Activated T-helper 1 cell treated with anti-CD3 and anti-CD28 coated beads, Interleukin-12 subunit alpha, Interleukin-12 subunit beta, Interleukin-2, Interleukin-4 antibody, amounts not matched to agents 30 ng/mL and 10 ng/mL and 1 ng/mL, durations not matched to agents 14 hours and 24 hours and 36 hours (primary cell): ENCODE data around the gene CBLIF. TPM values are rescaled to one million over a fixed set of nuclear protein-coding genes. Genes with fewer than 3 reads are reported as not detected.
"Not testable (repeated sequence)": the region's sequence is repeated elsewhere in the genome, so short reads cannot be mapped to it uniquely, and the experiment has no call there.

Source experiments
- DNase-seq: peaks from one replicate; pipeline ENCODE4 v3.0.0; 2021; ENCODE audit warnings: low spot score
- H3K27ac Mint-ChIP-seq: one replicate; pipeline ENCODE4 v1.8.0; 2021; ENCODE audit warnings: mild to moderate bottlenecking, mixed read lengths
- H3K27me3 Mint-ChIP-seq: one replicate; pipeline ENCODE4 v1.8.0; 2022; ENCODE audit warnings: mild to moderate bottlenecking, moderate library complexity, mixed read lengths; ENCODE audit not compliant: insufficient read depth
- H3K36me3 Mint-ChIP-seq: one replicate; pipeline ENCODE4 v1.8.0; 2021; ENCODE audit warnings: low read depth, mixed read lengths
- H3K4me1 Mint-ChIP-seq: one replicate; pipeline ENCODE4 v1.8.0; 2021; ENCODE audit warnings: low read depth, mixed read lengths
- H3K4me3 Mint-ChIP-seq: one replicate; pipeline ENCODE4 v1.8.0; 2021; ENCODE audit warnings: mild to moderate bottlenecking, moderate library complexity, mixed read lengths
- H3K9me3 Mint-ChIP-seq: one replicate; pipeline ENCODE4 v1.8.0; 2021; ENCODE audit warnings: mixed read lengths
- intact Hi-C: fragments of 100-400 bp; cut with micrococcal nuclease; formaldehyde crosslinking; loops from one replicate; pipeline ENCODE4 v1.15.1; 2024
- total RNA-seq: library from RNA; stranded (reverse); gene quantifications from 2 replicates; pipeline ENCODE4 v1.2.3, GENCODE V29; 2022

CBLIF gene
- total RNA-seq, 1 donor from 2014 or later, result not detected

DNA sequence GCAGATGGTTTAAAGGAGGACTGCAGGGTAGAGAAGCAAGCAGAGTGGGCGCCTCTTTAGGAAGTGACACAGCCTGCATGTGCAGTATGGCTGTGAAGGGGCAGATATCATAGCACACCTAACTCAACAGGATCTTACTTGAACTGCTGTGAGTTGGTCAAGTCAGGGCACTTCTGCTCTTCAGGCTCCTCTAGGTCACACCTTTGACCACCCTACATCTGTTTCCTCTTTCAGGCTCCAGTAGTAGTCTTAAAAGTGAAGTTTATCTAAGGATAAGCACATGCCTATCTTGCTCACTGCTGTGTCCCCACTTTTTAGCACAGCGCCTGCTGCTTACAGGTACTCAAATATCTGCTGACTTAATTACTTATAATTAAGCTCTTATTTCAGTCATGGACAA is 41.2 kb downstream of the CBLIF start:
- peaks cover 24% of the 10 kb centered on the region for H3K36me3 Mint-ChIP-seq
- no peak overlapping the region for H3K27ac Mint-ChIP-seq
- no peaks in the 10 kb centered on the region for H3K27me3 Mint-ChIP-seq
- intact Hi-C loops, result no loop called here
- H3K4me3 Mint-ChIP-seq, result no peak overlapping the region
- H3K4me1 Mint-ChIP-seq, result peaks cover 30% of the 10 kb centered on the region
- DNase-seq, result no peak
- no peaks in the 10 kb centered on the region for H3K9me3 Mint-ChIP-seq

DNA sequence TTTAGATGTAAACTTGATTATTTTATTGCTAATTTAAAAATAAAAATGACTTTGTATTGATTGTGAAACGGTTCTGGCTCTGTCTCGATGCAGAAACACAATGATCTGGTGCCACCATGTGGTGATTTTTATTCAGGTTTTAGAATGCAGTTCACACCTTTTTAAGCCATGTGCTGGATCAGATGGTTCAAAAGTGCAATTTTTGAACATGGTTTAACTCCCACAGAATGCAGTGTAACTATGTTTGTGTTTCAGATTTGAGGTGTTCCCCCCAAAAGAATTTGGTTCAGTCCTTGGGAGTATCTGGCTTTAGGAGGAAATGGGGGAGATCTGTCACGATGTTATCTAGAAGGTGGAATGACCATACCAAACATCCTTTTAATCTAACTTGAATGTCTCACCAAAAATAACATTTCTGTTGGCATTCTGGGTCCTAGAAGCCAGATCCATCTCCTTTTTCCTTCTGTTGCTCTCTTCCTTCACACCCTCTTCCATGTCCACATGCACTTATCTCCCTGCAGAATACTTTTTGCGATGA is 42.6 kb downstream of the CBLIF start:
- H3K36me3 Mint-ChIP-seq, result peaks cover 20% of the 10 kb centered on the region
- no peak overlapping the region for H3K4me3 Mint-ChIP-seq
- intact Hi-C loops, result loop anchor here (1.0 to 2.0 kb wide), 6 partner anchors 8 to 265 kb away; partner anchors contain the start of genes MRPL16 and PATL1
- H3K9me3 Mint-ChIP-seq, result no peaks in the 10 kb centered on the region
- H3K4me1 Mint-ChIP-seq, result peaks cover 24% of the 10 kb centered on the region
- H3K27me3 Mint-ChIP-seq, result no peaks in the 10 kb centered on the region
- no peak overlapping the region for H3K27ac Mint-ChIP-seq
- DNase-seq, result peak; percentile 50

DNA sequence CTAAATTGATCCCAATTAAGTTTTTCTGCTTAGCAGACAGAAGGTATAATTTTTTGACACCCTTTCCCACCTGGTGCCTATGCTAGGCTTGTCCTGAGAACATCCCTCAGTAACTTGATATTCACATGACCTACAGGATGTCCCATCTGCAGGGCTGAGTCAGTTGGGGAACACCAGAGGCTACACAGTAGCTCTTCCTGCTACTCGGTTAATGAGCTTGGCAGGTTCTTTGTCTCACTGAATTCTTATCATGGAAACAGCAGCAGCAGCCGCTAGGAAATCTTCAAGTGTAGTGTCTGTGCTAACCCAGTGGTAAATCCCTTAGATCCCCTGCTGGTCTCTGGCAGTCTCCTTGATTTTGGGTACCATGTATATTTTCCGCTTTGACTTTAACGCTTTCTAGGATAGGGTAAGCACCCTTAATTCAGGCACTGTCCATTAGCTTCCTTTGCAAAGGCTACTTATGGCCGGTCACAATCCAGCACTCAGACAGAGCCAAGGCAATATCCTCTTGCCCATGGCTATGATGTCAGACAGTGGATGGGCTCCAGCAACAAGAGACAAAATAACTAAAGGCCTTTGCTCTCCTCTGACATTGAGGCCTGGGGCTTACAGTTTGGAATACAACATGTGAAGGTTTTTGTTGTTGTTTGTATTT is 43.2 kb downstream of the CBLIF start:
- Mint-ChIP-seq H3K27ac (no peak overlapping the region), H3K4me3 (no peak overlapping the region), H3K4me1 (peaks cover 24% of the 10 kb centered on the region), H3K9me3 (no peaks in the 10 kb centered on the region), H3K36me3 (peaks cover 21% of the 10 kb centered on the region), H3K27me3 (no peaks in the 10 kb centered on the region)
- no peak for DNase-seq
- intact Hi-C loops, result loop anchor here (1.0 to 2.0 kb wide), 6 partner anchors 8 to 265 kb away; partner anchors contain the start of genes MRPL16 and PATL1

DNA sequence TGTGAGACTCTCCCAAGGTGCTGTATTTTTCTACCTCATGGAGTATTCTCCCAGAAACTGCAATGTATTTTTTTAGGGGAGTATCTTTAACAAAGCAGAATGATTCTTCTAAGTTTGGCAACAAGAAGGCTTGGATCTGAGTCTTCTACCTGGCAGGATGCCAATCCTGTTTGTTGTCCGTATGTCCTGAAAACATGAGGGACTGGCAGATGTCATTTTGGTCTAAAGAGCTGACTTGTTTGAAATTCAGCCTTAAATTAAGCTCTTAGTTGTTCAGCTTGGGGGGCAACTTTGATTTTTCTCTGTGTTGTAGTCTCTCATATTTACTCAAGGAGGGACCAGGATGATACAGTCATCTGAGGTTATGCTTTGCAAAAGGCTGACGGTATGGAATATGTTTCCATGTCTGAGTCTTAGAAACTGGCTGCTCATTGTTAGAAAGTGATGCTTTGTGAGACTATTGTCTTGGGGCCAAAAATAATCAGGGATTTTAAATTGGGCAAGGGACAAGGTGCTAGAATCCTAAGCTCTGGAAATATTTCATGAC is 44.1 kb downstream of the CBLIF start:
- H3K36me3 Mint-ChIP-seq, result peaks cover 14% of the 10 kb centered on the region
- H3K27me3 Mint-ChIP-seq, result no peaks in the 10 kb centered on the region
- H3K4me3 Mint-ChIP-seq, result no peak overlapping the region
- intact Hi-C loops, result no loop called here
- peaks cover 20% of the 10 kb centered on the region for H3K4me1 Mint-ChIP-seq
- no peak overlapping the region for H3K27ac Mint-ChIP-seq
- H3K9me3 Mint-ChIP-seq, result no peaks in the 10 kb centered on the region
- DNase-seq, result no peak

DNA sequence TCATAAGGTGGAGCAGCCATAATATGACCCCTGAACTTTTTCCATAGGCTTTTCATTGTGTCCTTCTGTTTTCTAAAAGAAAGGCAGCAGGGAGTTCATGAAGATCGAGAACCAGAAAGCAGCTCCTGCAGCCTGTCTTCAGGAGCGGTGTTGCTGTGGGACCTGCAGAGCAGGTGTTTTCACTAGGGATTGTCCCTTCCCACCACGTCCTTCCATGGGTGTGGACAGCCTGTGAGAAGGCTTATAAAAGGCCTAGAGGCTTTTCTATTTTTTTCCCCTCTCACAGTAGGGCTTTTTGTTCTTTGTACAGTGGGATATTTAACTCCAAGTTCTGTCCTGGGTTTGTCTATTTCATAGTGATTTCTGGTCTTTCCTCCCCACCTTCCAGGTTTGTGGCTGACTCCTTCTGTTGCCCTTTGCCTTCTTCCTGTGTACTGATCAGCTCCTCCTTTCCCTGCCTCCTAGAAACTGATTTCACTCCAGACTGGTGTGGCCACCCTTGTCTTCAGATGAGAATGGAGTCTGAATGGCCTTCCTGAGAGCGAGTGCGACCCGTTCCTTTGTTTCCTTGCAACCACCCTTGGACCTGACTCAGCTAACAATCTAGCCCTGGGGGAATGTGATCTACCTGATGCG is 44.8 kb downstream of the CBLIF start:
- H3K27ac Mint-ChIP-seq, result no peak overlapping the region
- H3K9me3 Mint-ChIP-seq, result no peaks in the 10 kb centered on the region
- H3K27me3 Mint-ChIP-seq, result no peaks in the 10 kb centered on the region
- intact Hi-C loops, result no loop called here
- no peak for DNase-seq
- peaks cover 20% of the 10 kb centered on the region for H3K4me1 Mint-ChIP-seq
- no peak overlapping the region for H3K4me3 Mint-ChIP-seq
- H3K36me3 Mint-ChIP-seq, result peaks cover 19% of the 10 kb centered on the region

DNA sequence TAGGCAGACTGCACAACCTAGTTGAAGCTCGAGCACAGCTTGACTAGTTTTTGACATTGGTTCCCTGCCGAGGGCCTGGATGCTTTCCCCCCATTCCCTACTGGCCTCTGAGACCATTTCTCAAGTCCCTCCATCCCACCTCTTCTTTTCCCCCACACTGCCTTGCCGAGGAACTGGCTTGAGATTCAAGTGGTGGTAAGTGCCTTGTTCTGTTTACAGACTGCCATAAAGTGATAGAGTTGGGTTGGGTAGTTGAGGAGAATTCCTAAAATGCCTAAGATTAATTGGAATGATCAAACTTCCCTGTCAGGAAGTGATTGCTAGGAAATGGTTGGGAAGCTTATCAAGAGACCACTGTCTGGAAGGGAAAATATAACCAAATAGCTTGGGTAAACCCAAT is 50.9 kb downstream of the CBLIF start:
- intact Hi-C loops, result no loop called here
- H3K27ac Mint-ChIP-seq, result no peak overlapping the region
- no peaks in the 10 kb centered on the region for H3K27me3 Mint-ChIP-seq
- DNase-seq, result no peak
- H3K9me3 Mint-ChIP-seq, result no peaks in the 10 kb centered on the region
- H3K4me3 Mint-ChIP-seq, result no peak overlapping the region
- peaks cover 37% of the 10 kb centered on the region for H3K36me3 Mint-ChIP-seq
- H3K4me1 Mint-ChIP-seq, result peaks cover 6% of the 10 kb centered on the region

DNA sequence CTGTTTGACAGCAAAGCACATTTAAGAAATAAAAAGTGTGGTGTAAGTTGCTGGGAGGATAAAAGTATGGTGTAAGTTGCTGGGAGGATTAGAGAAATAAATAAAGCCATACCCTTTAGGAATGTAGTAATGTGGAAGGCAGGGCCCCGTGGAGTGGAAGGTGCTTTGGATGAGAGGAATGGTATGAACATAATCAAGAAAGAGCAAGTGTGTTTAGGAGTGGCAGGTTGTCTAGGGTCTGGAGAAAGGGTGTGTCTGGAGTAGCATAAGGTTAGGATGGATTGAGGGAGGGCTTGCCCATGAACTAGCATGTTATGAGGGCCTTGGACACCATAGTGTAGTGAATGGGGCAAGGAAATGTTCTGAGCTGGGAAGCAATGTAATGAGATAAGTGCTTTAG is 52.8 kb downstream of the CBLIF start:
- Mint-ChIP-seq H3K36me3 (peaks cover 35% of the 10 kb centered on the region), H3K4me3 (no peak overlapping the region), H3K27me3 (no peaks in the 10 kb centered on the region), H3K9me3 (no peaks in the 10 kb centered on the region), H3K27ac (no peak overlapping the region), H3K4me1 (peaks cover 6% of the 10 kb centered on the region)
- intact Hi-C loops, result no loop called here
- DNase-seq, result no peak

DNA sequence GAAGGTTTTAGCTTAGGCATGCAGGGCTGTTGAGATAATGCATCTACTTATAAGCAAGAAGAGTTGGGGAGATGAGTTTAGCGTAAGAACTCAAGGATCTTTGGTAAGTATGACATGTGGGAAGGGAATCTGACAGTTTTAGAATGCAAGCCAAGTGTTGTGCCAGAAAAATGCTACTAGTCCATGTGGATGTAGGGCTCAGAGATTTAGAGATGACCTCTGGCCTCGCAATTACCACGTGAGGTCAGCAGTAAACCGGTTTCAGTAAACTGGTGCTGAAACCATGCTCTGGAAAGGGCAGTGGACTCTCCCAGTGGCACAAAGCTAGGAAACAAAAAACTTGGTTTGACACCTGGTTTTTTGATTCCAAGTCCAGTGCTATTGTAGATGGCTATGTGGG is 53.7 kb downstream of the CBLIF start:
- Mint-ChIP-seq H3K27me3 (no peaks in the 10 kb centered on the region), H3K9me3 (no peaks in the 10 kb centered on the region), H3K4me1 (peaks cover 15% of the 10 kb centered on the region), H3K4me3 (no peak overlapping the region), H3K36me3 (peaks cover 41% of the 10 kb centered on the region), H3K27ac (no peak overlapping the region)
- intact Hi-C loops, result no loop called here
- no peak for DNase-seq

DNA sequence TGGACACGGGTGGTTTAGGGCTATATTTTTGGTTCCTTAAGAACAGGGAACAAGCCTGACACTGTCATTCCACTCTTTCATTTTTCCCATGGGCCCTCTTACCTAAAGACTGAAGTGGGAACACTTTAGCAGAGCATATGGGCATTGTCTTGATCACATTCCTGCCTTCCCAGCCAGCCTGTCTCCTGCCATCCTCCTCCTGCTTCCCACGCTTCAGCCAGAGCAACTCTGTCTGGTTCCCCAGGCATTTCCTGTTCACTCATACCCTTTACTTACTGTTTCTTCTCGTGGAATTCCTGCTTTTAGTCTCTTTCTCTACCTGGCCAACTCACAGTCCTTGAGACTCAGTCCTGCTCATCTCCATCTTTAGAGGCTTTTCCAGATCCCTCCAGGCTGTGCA is 57.5 kb downstream of the CBLIF start:
- peaks cover 42% of the 10 kb centered on the region for H3K4me1 Mint-ChIP-seq
- intact Hi-C loops, result no loop called here

DNA sequence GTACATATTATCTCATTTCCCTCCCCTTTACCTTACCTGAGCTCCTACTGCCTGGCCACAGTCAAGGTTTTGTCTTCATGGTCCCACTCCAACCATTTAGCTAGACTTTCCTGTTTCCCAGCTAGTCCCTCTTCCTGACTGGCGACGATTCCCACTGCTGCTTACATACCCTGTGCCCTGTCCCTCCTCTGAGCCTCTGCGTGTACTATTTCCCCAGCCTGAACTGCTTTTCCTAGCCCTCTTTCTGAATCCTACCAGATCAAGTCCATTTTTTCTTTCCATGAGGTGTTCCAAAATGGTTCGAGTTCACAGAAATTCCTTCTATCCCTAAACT is 58.1 kb downstream of the CBLIF start:
- H3K36me3 Mint-ChIP-seq, result peaks cover 36% of the 10 kb centered on the region
- no peak overlapping the region for H3K27ac Mint-ChIP-seq
- intact Hi-C loops, result no loop called here
- no peak overlapping the region for H3K4me3 Mint-ChIP-seq
- H3K9me3 Mint-ChIP-seq, result peaks cover 3% of the 10 kb centered on the region
- peaks cover 46% of the 10 kb centered on the region for H3K4me1 Mint-ChIP-seq
- no peak for DNase-seq
- H3K27me3 Mint-ChIP-seq, result no peaks in the 10 kb centered on the region

More for the DNA sequence above, 57.5 kb downstream of the CBLIF start:
- Mint-ChIP-seq H3K27ac (no peak overlapping the region), H3K27me3 (no peaks in the 10 kb centered on the region), H3K9me3 (no peaks in the 10 kb centered on the region), H3K4me3 (no peak overlapping the region), H3K36me3 (peaks cover 38% of the 10 kb centered on the region)
- DNase-seq, result no peak

DNA sequence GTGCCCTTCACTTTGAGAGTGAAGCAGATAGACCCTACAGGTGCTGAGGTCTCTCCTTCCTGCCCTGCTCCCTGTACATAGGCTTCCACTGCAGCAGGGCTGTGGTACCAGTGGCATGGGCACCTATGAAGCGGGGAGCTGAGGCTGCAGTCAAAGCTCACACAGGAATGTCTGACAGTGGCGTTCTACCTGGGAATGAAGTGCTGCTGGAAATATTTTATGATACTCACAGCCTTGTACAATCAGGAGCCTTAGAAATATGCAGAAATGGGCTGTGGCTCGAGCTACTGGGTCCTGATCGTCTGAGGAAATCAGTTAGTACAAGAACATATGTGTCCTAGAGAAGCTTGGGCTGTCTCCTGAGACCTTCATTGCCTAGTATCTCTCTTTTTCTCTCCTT is 59.5 kb downstream of the CBLIF start:
- Mint-ChIP-seq H3K4me3 (no peak overlapping the region), H3K36me3 (peaks cover 35% of the 10 kb centered on the region), H3K27me3 (no peaks in the 10 kb centered on the region), H3K27ac (no peak overlapping the region), H3K4me1 (peaks cover 53% of the 10 kb centered on the region), H3K9me3 (peaks cover 9% of the 10 kb centered on the region)
- no peak for DNase-seq
- intact Hi-C loops, result loop anchor here (2.0 kb wide), 1 partner anchor 17 kb away; no protein-coding TSS in a partner anchor

DNA sequence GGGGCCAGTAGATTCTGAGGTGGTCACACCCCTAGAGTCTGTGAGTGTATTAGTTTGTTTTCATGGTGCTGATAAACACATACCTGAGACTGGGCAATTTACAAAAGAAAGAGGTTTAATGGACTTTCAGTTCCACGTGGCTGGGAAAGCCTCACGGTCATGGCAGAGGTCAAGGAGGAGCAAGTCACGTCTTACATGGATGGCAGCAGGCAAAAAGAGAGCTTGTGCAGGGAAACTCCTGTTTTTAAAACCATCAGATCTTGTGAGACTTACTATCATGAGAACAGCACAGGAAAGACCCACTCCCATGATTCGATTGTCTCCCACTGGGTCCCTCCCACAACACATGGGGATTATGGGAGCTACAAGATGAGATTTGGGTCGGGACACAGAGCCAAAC is 60.9 kb downstream of the CBLIF start:
- Mint-ChIP-seq H3K4me1 (peaks cover 58% of the 10 kb centered on the region), H3K36me3 (peaks cover 34% of the 10 kb centered on the region), H3K27ac (peak overlapping the region; percentile 41)
- intact Hi-C loops, result loop anchor here (2.0 kb wide), 1 partner anchor 18 kb away; no protein-coding TSS in a partner anchor
- not testable (repeated sequence) for H3K4me3 Mint-ChIP-seq, DNase-seq, H3K9me3 Mint-ChIP-seq, H3K27me3 Mint-ChIP-seq

DNA sequence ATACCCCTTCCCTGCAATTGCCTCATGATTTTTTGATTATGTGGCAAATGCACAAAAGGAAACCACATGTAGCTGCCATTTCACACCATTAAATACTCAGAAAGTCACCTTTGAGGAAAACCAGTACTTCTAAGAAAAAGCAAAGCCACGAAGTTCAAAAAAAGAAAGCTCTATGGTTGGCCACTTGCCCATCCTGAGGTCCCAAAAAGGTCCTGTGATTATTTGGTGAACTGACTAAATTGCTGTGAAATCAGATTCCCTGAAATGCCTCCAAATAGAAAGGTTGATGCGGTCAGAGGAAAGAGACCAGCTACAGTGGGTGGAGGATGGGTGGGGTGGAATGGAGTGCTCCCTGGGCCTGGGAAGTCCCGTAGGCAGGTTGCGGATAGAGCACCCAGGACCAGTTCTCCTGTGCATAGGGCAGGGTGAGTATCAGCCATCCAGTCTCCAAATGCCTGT is 61.6 kb downstream of the CBLIF start:
- Mint-ChIP-seq H3K4me1 (peaks cover 58% of the 10 kb centered on the region), H3K27me3 (no peaks in the 10 kb centered on the region), H3K36me3 (peaks cover 34% of the 10 kb centered on the region), H3K4me3 (no peak overlapping the region), H3K27ac (peak overlapping the region; percentile 54), H3K9me3 (peaks cover 9% of the 10 kb centered on the region)
- DNase-seq, result no peak
- intact Hi-C loops, result loop anchor here (1.0 to 2.0 kb wide), 4 partner anchors 11 to 28 kb away; partner anchors contain the start of gene STX3
